Measurements from ENCODE around the gene ZNF282. TPM values are rescaled to one million over a fixed set of nuclear protein-coding genes. Genes with fewer than 3 reads are reported as not detected.
"Not testable (repeated sequence)": the region's sequence is repeated elsewhere in the genome, so short reads cannot be mapped to it uniquely, and the experiment has no call there.

ZNF282 gene
- total and polyA plus RNA-seq, 2 donors from 2014 or later, result 9.3 to 24.5 TPM

- Histone ChIP-seq H3K27me3 (ENCODE audit: control insufficient read depth, insufficient read depth, low read length) (no peaks in the 10 kb centered on the region), H3K4me1 (ENCODE audit: control insufficient read depth in 2 of 3, insufficient read depth in 2 of 3, low read depth in 1 of 3, low read length in 3 of 3) (no peaks in the 10 kb centered on the region), H3K9me3 (ENCODE audit: control insufficient read depth in 2 of 3, insufficient read depth in 1 of 3, low read length in 3 of 3) (no peaks in the 10 kb centered on the region), H3K9ac (ENCODE audit: low read length in 3 of 3) (no peak overlapping the region), H3K4me3 (ENCODE audit: low read length in 3 of 3) (no peak overlapping the region), H3K36me3 (ENCODE audit: control insufficient read depth in 2 of 3, insufficient read depth in 3 of 3, low read length in 3 of 3) (no peaks in the 10 kb centered on the region), H3K27ac (ENCODE audit: low read depth in 2 of 2, low read length in 2 of 2) (no peak overlapping the region)
- DNase-seq, result no peak
- intact Hi-C loops (cut with DNase I), result no loop called here
- no peak for TF ChIP-seq CTCF (IDR thresholded peaks at IDR 0.05; ENCODE audit: borderline replicate concordance, extremely low read depth, insufficient read depth)
- FAIRE-seq, result no peak
These were observed 37.0 kb downstream of the ZNF282 start for GRCh38 chr7:149232362-149232761.

- H3K27me3 ChIP-seq (ENCODE audit: control insufficient read depth, insufficient read depth, low read length); intact Hi-C loops (cut with DNase I); DNase-seq; H3K27ac ChIP-seq (ENCODE audit: low read depth in 2 of 2, low read length in 2 of 2); FAIRE-seq; H3K9ac ChIP-seq (ENCODE audit: low read length in 3 of 3); H3K36me3 ChIP-seq (ENCODE audit: control insufficient read depth in 2 of 3, insufficient read depth in 3 of 3, low read length in 3 of 3); H3K4me1 ChIP-seq (ENCODE audit: control insufficient read depth in 2 of 3, insufficient read depth in 2 of 3, low read depth in 1 of 3, low read length in 3 of 3); H3K9me3 ChIP-seq (ENCODE audit: control insufficient read depth in 2 of 3, insufficient read depth in 1 of 3, low read length in 3 of 3); H3K4me3 ChIP-seq (ENCODE audit: low read length in 3 of 3): not testable (repeated sequence)
These were observed 38.4 kb downstream of the ZNF282 start for GRCh38 chr7:149233655-149234204.

GRCh38 chr7:149237502-149237901, 42.2 kb downstream of the ZNF282 start:
- FAIRE-seq (no peak), DNase-seq (no peak)
- no peaks in the 10 kb centered on the region for H3K27me3 ChIP-seq (ENCODE audit: control insufficient read depth, insufficient read depth, low read length)
- intact Hi-C loops (cut with DNase I), result no loop called here
- TF ChIP-seq CTCF (IDR thresholded peaks at IDR 0.05; ENCODE audit: borderline replicate concordance, extremely low read depth, insufficient read depth), result no peak
- H3K4me3 ChIP-seq (ENCODE audit: low read length in 3 of 3), result no peak overlapping the region
- no peak overlapping the region for H3K27ac ChIP-seq (ENCODE audit: low read depth in 2 of 2, low read length in 2 of 2)
- H3K9me3 ChIP-seq (ENCODE audit: control insufficient read depth in 2 of 3, insufficient read depth in 1 of 3, low read length in 3 of 3), result no peaks in the 10 kb centered on the region
- H3K9ac ChIP-seq (ENCODE audit: low read length in 3 of 3), result no peak overlapping the region
- peaks cover 0 to 17% (median 6%) of the 10 kb centered on the region in 3 donors for H3K4me1 ChIP-seq (ENCODE audit: control insufficient read depth in 2 of 3, insufficient read depth in 2 of 3, low read depth in 1 of 3, low read length in 3 of 3)
- no peaks in the 10 kb centered on the region for H3K36me3 ChIP-seq (ENCODE audit: control insufficient read depth in 2 of 3, insufficient read depth in 3 of 3, low read length in 3 of 3)

- no peak for TF ChIP-seq CTCF (IDR thresholded peaks at IDR 0.05; ENCODE audit: borderline replicate concordance, extremely low read depth, insufficient read depth)
- H3K36me3 ChIP-seq (ENCODE audit: control insufficient read depth in 2 of 3, insufficient read depth in 3 of 3, low read length in 3 of 3), result no peaks in the 10 kb centered on the region
- no peak for DNase-seq
- no peak overlapping the region for H3K4me3 ChIP-seq (ENCODE audit: low read length in 3 of 3)
- no peak overlapping the region for H3K27ac ChIP-seq (ENCODE audit: low read depth in 2 of 2, low read length in 2 of 2)
- intact Hi-C loops (cut with DNase I), result no loop called here
- no peak overlapping the region for H3K9ac ChIP-seq (ENCODE audit: low read length in 3 of 3)
- no peak for FAIRE-seq
- H3K9me3 ChIP-seq (ENCODE audit: control insufficient read depth in 2 of 3, insufficient read depth in 1 of 3, low read length in 3 of 3), result no peaks in the 10 kb centered on the region
- no peaks in the 10 kb centered on the region for H3K27me3 ChIP-seq (ENCODE audit: control insufficient read depth, insufficient read depth, low read length)
- H3K4me1 ChIP-seq (ENCODE audit: control insufficient read depth in 2 of 3, insufficient read depth in 2 of 3, low read depth in 1 of 3, low read length in 3 of 3), result peaks cover 0 to 17% (median 6%) of the 10 kb centered on the region in 3 donors
These were observed 42.7 kb downstream of the ZNF282 start for GRCh38 chr7:149238051-149238450.
